Osteocyte (in vitro differentiated cells): Measurements from ENCODE around the gene AMHR2. TPM values are rescaled to one million over a fixed set of nuclear protein-coding genes. Genes with fewer than 3 reads are reported as not detected.

Source experiments
- DNase-seq: peaks from one replicate; pipeline ENCODE4 v3.0.0; 2021; ENCODE audit warnings: mixed read lengths; ENCODE audit not compliant: unreplicated experiment; ENCODE audit errors: extremely low spot score
- H3K27ac Mint-ChIP-seq: one replicate; pipeline ENCODE4 v1.8.0; 2021; ENCODE audit warnings: mild to moderate bottlenecking, mixed read lengths; ENCODE audit not compliant: unreplicated experiment
- H3K27me3 Mint-ChIP-seq: one replicate; pipeline ENCODE4 v1.8.0; 2021; ENCODE audit warnings: mixed read lengths; ENCODE audit not compliant: unreplicated experiment
- H3K36me3 Mint-ChIP-seq: one replicate; pipeline ENCODE4 v1.8.0; 2021; ENCODE audit warnings: mixed read lengths; ENCODE audit not compliant: unreplicated experiment
- H3K4me1 Mint-ChIP-seq: one replicate; pipeline ENCODE4 v1.8.0; 2021; ENCODE audit warnings: mixed read lengths; ENCODE audit not compliant: unreplicated experiment
- H3K4me3 Mint-ChIP-seq: one replicate; pipeline ENCODE4 v1.8.0; 2021; ENCODE audit warnings: mild to moderate bottlenecking, moderate library complexity, mixed read lengths; ENCODE audit not compliant: unreplicated experiment
- H3K9me3 Mint-ChIP-seq: one replicate; pipeline ENCODE4 v1.8.0; 2021; ENCODE audit warnings: mixed read lengths; ENCODE audit not compliant: unreplicated experiment
- CTCF ChIP-seq: fragments of 200-600 bp; sonication (generic); IDR thresholded peaks from 2 replicates; pipeline ENCODE4 v1.5.0; 2021; ENCODE audit warnings: antibody characterized with exemption, mild to moderate bottlenecking, moderate library complexity
- total RNA-seq: library from RNA; stranded (reverse); gene quantifications from 2 replicates; pipeline ENCODE4 v1.2.1, GENCODE V29; 2021

Gene AMHR2
- total RNA-seq, 1 donor from 2014 or later: not detected

GRCh38 chr12:53464685-53465418 lies 41.2 kb downstream of the AMHR2 start:
- Mint-ChIP-seq H3K9me3 (no peaks in the 10 kb centered on the region), H3K27me3 (no peaks in the 10 kb centered on the region), H3K4me3 (no peak overlapping the region), H3K27ac (no peak overlapping the region), H3K4me1 (peaks cover 6% of the 10 kb centered on the region), H3K36me3 (peaks cover 74% of the 10 kb centered on the region)
- no peak for DNase-seq
- no peak for TF ChIP-seq CTCF

- H3K27ac Mint-ChIP-seq: no peak overlapping the region
- no peak overlapping the region for H3K4me3 Mint-ChIP-seq
- peaks cover 4% of the 10 kb centered on the region for H3K4me1 Mint-ChIP-seq
- H3K27me3 Mint-ChIP-seq: no peaks in the 10 kb centered on the region
- DNase-seq: no peak
- peaks cover 69% of the 10 kb centered on the region for H3K36me3 Mint-ChIP-seq
- H3K9me3 Mint-ChIP-seq: no peaks in the 10 kb centered on the region
- no peak for TF ChIP-seq CTCF
Measured at GRCh38 chr12:53465679-53466078, 42.0 kb downstream of the AMHR2 start.

GRCh38 chr12:53466640-53467039 lies 43.0 kb downstream of the AMHR2 start:
- Mint-ChIP-seq H3K36me3 (peaks cover 67% of the 10 kb centered on the region), H3K9me3 (no peaks in the 10 kb centered on the region), H3K27me3 (no peaks in the 10 kb centered on the region), H3K4me1 (peaks cover 5% of the 10 kb centered on the region), H3K27ac (peak overlapping the region; percentile 45), H3K4me3 (no peak overlapping the region)
- TF ChIP-seq CTCF: no peak
- DNase-seq: no peak

- Mint-ChIP-seq H3K4me1 (peaks cover 9% of the 10 kb centered on the region), H3K27me3 (no peaks in the 10 kb centered on the region), H3K36me3 (peaks cover 66% of the 10 kb centered on the region), H3K4me3 (no peak overlapping the region), H3K9me3 (no peaks in the 10 kb centered on the region), H3K27ac (no peak overlapping the region)
- DNase-seq: no peak
- TF ChIP-seq CTCF: no peak
Measured at GRCh38 chr12:53467082-53467481, 43.4 kb downstream of the AMHR2 start.

- no peak for DNase-seq
- H3K9me3 Mint-ChIP-seq: no peaks in the 10 kb centered on the region
- peaks cover 15% of the 10 kb centered on the region for H3K4me1 Mint-ChIP-seq
- no peak for TF ChIP-seq CTCF
- H3K36me3 Mint-ChIP-seq: peaks cover 65% of the 10 kb centered on the region
- H3K4me3 Mint-ChIP-seq: no peak overlapping the region
- no peak overlapping the region for H3K27ac Mint-ChIP-seq
- H3K27me3 Mint-ChIP-seq: no peaks in the 10 kb centered on the region
Measured at GRCh38 chr12:53467880-53468279, 44.2 kb downstream of the AMHR2 start.
